ENCODE measurements around the gene BLOC1S6.

The BLOC1S6 gene

GRCh38 chr15:45573961-45574629 lies 13.1 kb upstream of the BLOC1S6 start:
- no peak for DNase-seq (ENCODE audit: low read depth in 1 of 2, low spot score in 1 of 2)
- TF ChIP-seq SPI1 (IDR thresholded peaks at IDR 0.05; ENCODE audit: borderline replicate concordance, low read depth) (no peak), GABPA (IDR thresholded peaks at IDR 0.05; ENCODE audit: low read depth) (no peak), POLR2AphosphoS5 (IDR thresholded peaks at IDR 0.05; ENCODE audit: low read depth) (no peak)
- TF ChIP-seq, protein P1, sequence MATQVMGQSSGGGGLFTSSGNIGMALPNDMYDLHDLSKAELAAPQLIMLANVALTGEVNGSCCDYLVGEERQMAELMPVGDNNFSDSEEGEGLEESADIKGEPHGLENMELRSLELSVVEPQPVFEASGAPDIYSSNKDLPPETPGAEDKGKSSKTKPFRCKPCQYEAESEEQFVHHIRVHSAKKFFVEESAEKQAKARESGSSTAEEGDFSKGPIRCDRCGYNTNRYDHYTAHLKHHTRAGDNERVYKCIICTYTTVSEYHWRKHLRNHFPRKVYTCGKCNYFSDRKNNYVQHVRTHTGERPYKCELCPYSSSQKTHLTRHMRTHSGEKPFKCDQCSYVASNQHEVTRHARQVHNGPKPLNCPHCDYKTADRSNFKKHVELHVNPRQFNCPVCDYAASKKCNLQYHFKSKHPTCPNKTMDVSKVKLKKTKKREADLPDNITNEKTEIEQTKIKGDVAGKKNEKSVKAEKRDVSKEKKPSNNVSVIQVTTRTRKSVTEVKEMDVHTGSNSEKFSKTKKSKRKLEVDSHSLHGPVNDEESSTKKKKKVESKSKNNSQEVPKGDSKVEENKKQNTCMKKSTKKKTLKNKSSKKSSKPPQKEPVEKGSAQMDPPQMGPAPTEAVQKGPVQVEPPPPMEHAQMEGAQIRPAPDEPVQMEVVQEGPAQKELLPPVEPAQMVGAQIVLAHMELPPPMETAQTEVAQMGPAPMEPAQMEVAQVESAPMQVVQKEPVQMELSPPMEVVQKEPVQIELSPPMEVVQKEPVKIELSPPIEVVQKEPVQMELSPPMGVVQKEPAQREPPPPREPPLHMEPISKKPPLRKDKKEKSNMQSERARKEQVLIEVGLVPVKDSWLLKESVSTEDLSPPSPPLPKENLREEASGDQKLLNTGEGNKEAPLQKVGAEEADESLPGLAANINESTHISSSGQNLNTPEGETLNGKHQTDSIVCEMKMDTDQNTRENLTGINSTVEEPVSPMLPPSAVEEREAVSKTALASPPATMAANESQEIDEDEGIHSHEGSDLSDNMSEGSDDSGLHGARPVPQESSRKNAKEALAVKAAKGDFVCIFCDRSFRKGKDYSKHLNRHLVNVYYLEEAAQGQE (IDR thresholded peaks at IDR 0.05; ENCODE audit: insufficient replicate concordance, low read depth) = no peak
- TF ChIP-seq, protein P2, sequence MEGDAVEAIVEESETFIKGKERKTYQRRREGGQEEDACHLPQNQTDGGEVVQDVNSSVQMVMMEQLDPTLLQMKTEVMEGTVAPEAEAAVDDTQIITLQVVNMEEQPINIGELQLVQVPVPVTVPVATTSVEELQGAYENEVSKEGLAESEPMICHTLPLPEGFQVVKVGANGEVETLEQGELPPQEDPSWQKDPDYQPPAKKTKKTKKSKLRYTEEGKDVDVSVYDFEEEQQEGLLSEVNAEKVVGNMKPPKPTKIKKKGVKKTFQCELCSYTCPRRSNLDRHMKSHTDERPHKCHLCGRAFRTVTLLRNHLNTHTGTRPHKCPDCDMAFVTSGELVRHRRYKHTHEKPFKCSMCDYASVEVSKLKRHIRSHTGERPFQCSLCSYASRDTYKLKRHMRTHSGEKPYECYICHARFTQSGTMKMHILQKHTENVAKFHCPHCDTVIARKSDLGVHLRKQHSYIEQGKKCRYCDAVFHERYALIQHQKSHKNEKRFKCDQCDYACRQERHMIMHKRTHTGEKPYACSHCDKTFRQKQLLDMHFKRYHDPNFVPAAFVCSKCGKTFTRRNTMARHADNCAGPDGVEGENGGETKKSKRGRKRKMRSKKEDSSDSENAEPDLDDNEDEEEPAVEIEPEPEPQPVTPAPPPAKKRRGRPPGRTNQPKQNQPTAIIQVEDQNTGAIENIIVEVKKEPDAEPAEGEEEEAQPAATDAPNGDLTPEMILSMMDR (IDR thresholded peaks at IDR 0.05; ENCODE audit: insufficient read depth, low read length) = no peak
- Histone ChIP-seq H3K27ac (replicated peaks) (no peak overlapping the region), H3K27me3 (ENCODE audit: insufficient read depth, poor library complexity, severe bottlenecking) (no peaks in the 10 kb centered on the region), H3K4me3 (replicated peaks; ENCODE audit: insufficient read depth, low read length) (no peak overlapping the region)

GRCh38 chr15:45581919-45582318 lies 5.3 kb upstream of the BLOC1S6 start:
- DNase-seq (ENCODE audit: low read depth in 1 of 2, low spot score in 1 of 2) = no peak
- Histone ChIP-seq H3K27me3 (ENCODE audit: insufficient read depth, poor library complexity, severe bottlenecking) (peaks cover 3% of the 10 kb centered on the region), H3K4me3 (replicated peaks; ENCODE audit: insufficient read depth, low read length) (no peak overlapping the region), H3K27ac (replicated peaks) (no peak overlapping the region)
- TF ChIP-seq SPI1 (IDR thresholded peaks at IDR 0.05; ENCODE audit: borderline replicate concordance, low read depth) (no peak), GABPA (IDR thresholded peaks at IDR 0.05; ENCODE audit: low read depth) (no peak), POLR2AphosphoS5 (IDR thresholded peaks at IDR 0.05; ENCODE audit: low read depth) (no peak)
- TF ChIP-seq, protein P1 (IDR thresholded peaks at IDR 0.05; ENCODE audit: insufficient replicate concordance, low read depth) = no peak
- TF ChIP-seq, protein P2 (IDR thresholded peaks at IDR 0.05; ENCODE audit: insufficient read depth, low read length) = no peak

GRCh38 chr15:45583731-45584639 lies 3.2 kb upstream of the BLOC1S6 start:
- Histone ChIP-seq H3K27me3 (ENCODE audit: insufficient read depth, poor library complexity, severe bottlenecking) (peaks cover 3% of the 10 kb centered on the region), H3K4me3 (replicated peaks; ENCODE audit: insufficient read depth, low read length) (no peak overlapping the region), H3K27ac (replicated peaks) (no peak overlapping the region)
- DNase-seq (ENCODE audit: low read depth in 1 of 2, low spot score in 1 of 2) = no peak
- TF ChIP-seq, protein P2 (IDR thresholded peaks at IDR 0.05; ENCODE audit: insufficient read depth, low read length) = no peak
- TF ChIP-seq GABPA (IDR thresholded peaks at IDR 0.05; ENCODE audit: low read depth) = no peak
- TF ChIP-seq POLR2AphosphoS5 (IDR thresholded peaks at IDR 0.05; ENCODE audit: low read depth) = no peak
- TF ChIP-seq, protein P1 (IDR thresholded peaks at IDR 0.05; ENCODE audit: insufficient replicate concordance, low read depth) = no peak
- TF ChIP-seq SPI1 (IDR thresholded peaks at IDR 0.05; ENCODE audit: borderline replicate concordance, low read depth) = no peak

Measured in HL-60 (cell line).